Thoracic aorta (tissue), 2 donors: Measurements from ENCODE around the gene ATP13A1. TPM values are rescaled to one million over a fixed set of nuclear protein-coding genes. Genes with fewer than 3 reads are reported as not detected.
"Not testable (repeated sequence)": the region's sequence is repeated elsewhere in the genome, so short reads cannot be mapped to it uniquely, and the experiment has no call there.

Experiments used
- ATAC-seq: fragments of 150-250 bp; one replicate; pipeline ENCODE4 v1.8.0; 2017; ENCODE audit warnings: low read depth; ENCODE audit not compliant: insufficient number of reproducible peaks, low FRiP score
- DNase-seq: peaks from one replicate; pipeline ENCODE4 v3.0.0-alpha.2; 2020; ENCODE audit warnings: low spot score
- H3K27ac ChIP-seq, 2 donors: fragments of 200-600 bp; sonication (generic); 1 replicate in 1 of 2; 2 replicates in 1 of 2; pipeline ENCODE4 v1.5.1; 2016; ENCODE audit warnings: mild to moderate bottlenecking in 2 of 2, moderate library complexity in 2 of 2
- H3K27me3 ChIP-seq: fragments of 200-600 bp; sonication (generic); replicated peaks from 2 replicates; pipeline ENCODE4 v1.6.0; 2016; ENCODE audit warnings: mild to moderate bottlenecking; ENCODE audit not compliant: insufficient read depth
- H3K36me3 ChIP-seq: fragments of 200-600 bp; sonication (generic); one replicate; pipeline ENCODE4 v1.5.1; 2016
- H3K4me1 ChIP-seq, 2 donors: fragments of 200-600 bp; sonication (generic); 1 replicate in 1 of 2; 2 replicates in 1 of 2; pipeline versions ENCODE4 v1.5.1 to v1.6.0; 2016; ENCODE audit warnings: low read depth in 2 of 2, mild to moderate bottlenecking in 1 of 2; ENCODE audit not compliant: control insufficient read depth in 1 of 2
- H3K4me3 ChIP-seq: fragments of 200-600 bp; sonication (generic); 2 replicates; pipeline ENCODE4 v1.5.1; 2016; ENCODE audit warnings: mild to moderate bottlenecking
- H3K9me3 ChIP-seq: fragments of 200-600 bp; sonication (generic); 2 replicates; pipeline ENCODE4 v1.5.1; 2016
- CTCF ChIP-seq: fragments of 200-600 bp; sonication (generic); IDR thresholded peaks from one replicate; pipeline ENCODE4 v1.5.1; 2019; ENCODE audit warnings: antibody characterized with exemption
- total RNA-seq, 2 donors: library from RNA; depleted of rRNA; stranded (reverse); fragments of >200 nt; gene quantifications; one replicate each; pipeline versions ENCODE4 v1.1.0 to v1.2.3, GENCODE V29; 2016

The ATP13A1 gene
- total RNA-seq, 2 donors from 2014 or later: 95.0 to 150 TPM

GRCh38 chr19:19687090-19687489 lies 23.6 kb upstream of the ATP13A1 start:
- H3K4me3 ChIP-seq: no peak overlapping the region
- no peak overlapping the region for H3K27ac ChIP-seq
- DNase-seq (no peak), ATAC-seq (no peak)
- peaks cover 16% of the 10 kb centered on the region for H3K9me3 ChIP-seq
- H3K36me3 ChIP-seq: no peaks in the 10 kb centered on the region
- H3K27me3 ChIP-seq: no peaks in the 10 kb centered on the region
- no peaks in the 10 kb centered on the region for H3K4me1 ChIP-seq
- no peak for TF ChIP-seq CTCF

DNA sequence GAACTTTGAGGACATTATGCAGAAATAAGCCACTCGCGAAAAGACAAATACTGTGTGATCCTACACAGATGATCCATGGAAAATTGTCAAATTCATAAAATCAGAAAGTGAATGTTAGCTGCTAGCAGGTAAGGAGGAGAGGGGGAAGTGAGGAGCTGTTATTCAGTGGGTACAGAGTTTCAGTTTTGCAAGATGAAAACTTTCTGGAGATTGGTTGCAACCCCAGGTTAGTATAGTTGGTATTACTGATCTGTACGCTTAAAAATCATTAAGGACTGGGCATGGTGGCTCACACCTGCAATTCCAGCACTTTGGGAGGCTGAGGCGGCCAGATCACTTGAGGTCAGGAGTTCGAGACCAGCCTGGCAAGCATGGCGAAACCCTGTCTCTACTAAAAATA lies 23.1 kb upstream of the ATP13A1 start:
- peaks cover 19% of the 10 kb centered on the region for H3K9me3 ChIP-seq

DNA sequence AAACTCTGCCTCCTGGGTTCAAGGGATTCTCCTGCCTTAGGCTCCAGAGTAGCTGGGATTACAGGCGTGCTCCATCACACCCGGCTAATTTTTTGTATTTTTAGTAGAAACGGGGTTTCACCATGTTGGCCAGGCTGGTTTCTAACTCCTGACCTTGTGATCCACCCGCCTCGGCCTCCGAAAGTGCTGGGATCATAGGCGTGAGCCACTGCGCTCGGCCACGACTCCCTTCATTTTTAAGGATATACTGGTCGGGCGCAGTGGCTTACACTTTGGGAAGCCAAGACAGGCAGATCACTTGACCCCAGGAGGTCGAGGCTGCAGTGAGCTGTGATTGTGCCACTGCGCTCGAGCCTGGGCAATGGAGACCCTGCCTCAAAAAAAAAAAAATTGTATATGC lies 22.6 kb upstream of the ATP13A1 start:
- H3K27me3 ChIP-seq, H3K4me3 ChIP-seq, ATAC-seq, H3K36me3 ChIP-seq, H3K27ac ChIP-seq, DNase-seq, H3K4me1 ChIP-seq: not testable (repeated sequence)
- H3K9me3 ChIP-seq: peaks cover 23% of the 10 kb centered on the region

More for the DNA sequence above, 23.1 kb upstream of the ATP13A1 start:
- no peak for TF ChIP-seq CTCF
- Histone ChIP-seq H3K4me3 (no peak overlapping the region), H3K36me3 (no peaks in the 10 kb centered on the region), H3K27ac (no peak overlapping the region), H3K27me3 (no peaks in the 10 kb centered on the region), H3K4me1 (no peaks in the 10 kb centered on the region)
- ATAC-seq: no peak
- no peak for DNase-seq

DNA sequence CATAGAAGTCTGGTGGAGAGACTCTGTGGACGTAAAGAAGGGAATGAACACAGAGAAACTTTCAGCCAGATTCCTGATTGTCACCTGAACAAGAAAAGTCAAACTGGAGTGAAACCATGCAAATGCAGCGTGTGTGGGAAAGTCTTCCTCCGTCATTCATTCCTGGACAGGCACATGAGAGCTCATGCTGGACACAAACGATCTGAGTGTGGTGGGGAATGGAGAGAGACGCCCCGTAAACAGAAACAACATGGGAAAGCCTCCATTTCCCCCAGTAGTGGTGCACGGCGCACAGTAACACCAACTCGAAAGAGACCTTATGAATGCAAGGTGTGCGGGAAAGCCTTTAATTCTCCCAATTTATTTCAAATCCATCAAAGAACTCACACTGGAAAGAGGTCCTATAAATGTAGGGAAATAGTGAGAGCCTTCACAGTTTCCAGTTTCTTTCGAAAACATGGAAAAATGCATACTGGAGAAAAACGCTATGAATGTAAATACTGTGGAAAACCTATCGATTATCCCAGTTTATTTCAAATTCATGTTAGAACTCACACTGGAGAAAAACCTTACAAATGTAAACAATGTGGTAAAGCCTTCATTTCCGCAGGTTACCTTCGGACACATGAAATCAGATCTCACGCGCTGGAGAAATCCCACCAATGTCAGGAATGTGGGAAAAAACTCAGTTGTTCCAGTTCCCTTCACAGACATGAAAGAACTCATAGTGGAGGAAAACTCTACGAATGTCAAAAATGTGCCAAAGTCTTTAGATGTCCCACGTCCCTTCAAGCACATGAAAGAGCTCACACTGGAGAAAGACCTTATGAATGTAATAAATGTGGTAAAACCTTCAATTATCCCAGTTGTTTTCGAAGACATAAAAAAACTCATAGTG lies 15.9 kb upstream of the ATP13A1 start:
- Histone ChIP-seq H3K9me3 (peaks cover 47% of the 10 kb centered on the region), H3K4me3 (no peak overlapping the region), H3K4me1 (no peaks in the 10 kb centered on the region), H3K27me3 (no peaks in the 10 kb centered on the region), H3K27ac (no peak overlapping the region), H3K36me3 (peaks cover 35% of the 10 kb centered on the region)
- DNase-seq (no peak), ATAC-seq (no peak)
- no peak for TF ChIP-seq CTCF

GRCh38 chr19:19677579-19677978 lies 14.1 kb upstream of the ATP13A1 start:
- no peak overlapping the region for H3K4me3 ChIP-seq
- no peaks in the 10 kb centered on the region for H3K4me1 ChIP-seq
- peaks cover 50% of the 10 kb centered on the region for H3K36me3 ChIP-seq
- no peak for DNase-seq
- ATAC-seq: no peak
- no peak overlapping the region for H3K27ac ChIP-seq
- TF ChIP-seq CTCF: no peak
- no peaks in the 10 kb centered on the region for H3K27me3 ChIP-seq
- H3K9me3 ChIP-seq: peaks cover 47% of the 10 kb centered on the region
